Body of pancreas (tissue), 4 donors: ENCODE data around the gene DERA. TPM values are rescaled to one million over a fixed set of nuclear protein-coding genes. Genes with fewer than 3 reads are reported as not detected.
"Not testable (repeated sequence)": the region's sequence is repeated elsewhere in the genome, so short reads cannot be mapped to it uniquely, and the experiment has no call there.

Experiments used
- ATAC-seq: fragments of 150-250 bp; one replicate; pipeline ENCODE4 v1.9.1; 2016
- DNase-seq, 4 donors: peaks; one replicate each; pipeline ENCODE4 v3.0.0-alpha.2; 2019
- H3K27ac ChIP-seq, 4 donors: fragments of 200-600 bp; sonication (generic); 1 replicate in 3 of 4; 2 replicates in 1 of 4; pipeline versions ENCODE4 v1.5.1 to v1.6.1; 2016 to 2019; ENCODE audit warnings: mild to moderate bottlenecking in 1 of 4, mixed read lengths in 1 of 4, moderate library complexity in 1 of 4
- H3K27me3 ChIP-seq, 2 donors: fragments of 200-600 bp; sonication (generic); one replicate each; pipeline ENCODE4 v1.6.0; 2016; ENCODE audit warnings: mild to moderate bottlenecking in 1 of 2
- H3K36me3 ChIP-seq, 2 donors: fragments of 200-600 bp; sonication (generic); replicated peaks in 1 of 2; 2 replicates each; pipeline ENCODE4 v1.5.1; 2016; ENCODE audit warnings: low read depth in 2 of 2; ENCODE audit not compliant: insufficient read depth in 1 of 2
- H3K4me1 ChIP-seq: fragments of 200-600 bp; sonication (generic); one replicate; pipeline ENCODE4 v1.6.0; 2016
- H3K4me3 ChIP-seq, 2 donors: fragments of 200-600 bp; sonication (generic); 1 replicate in 1 of 2; 2 replicates in 1 of 2; pipeline ENCODE4 v1.5.1; 2016 to 2019
- H3K9me3 ChIP-seq, 3 donors: fragments of 200-600 bp; sonication (generic); 1 replicate in 2 of 3; 2 replicates in 1 of 3; pipeline ENCODE4 v1.5.1; 2016
- POLR2A ChIP-seq, 3 donors: fragments of 450-650 bp; IDR thresholded peaks; one replicate each; pipeline ENCODE4 v1.6.1; 2016; ENCODE audit warnings: antibody characterized with exemption in 3 of 3, mild to moderate bottlenecking in 2 of 3
- WGBS, 2 donors: methylation state at CpG; one replicate each; pipeline ENCODE4 v1.1.5; 2017; 5-methylcytosine and 5-hydroxymethylcytosine counted together
- intact Hi-C: fragments of 100-400 bp; cut with DNase I; formaldehyde crosslinking; loops from one replicate; pipeline ENCODE4 v1.15.1; 2023
- total RNA-seq, 2 donors: library from RNA; depleted of rRNA; stranded (reverse); fragments of >200 nt; gene quantifications; one replicate each; pipeline ENCODE4 v1.1.0, GENCODE V29; 2016
- TF ChIP-seq, protein P1 (sequence below), 7 experiments: fragments of 450-650 bp in 4 of 7; fragments of 200-600 bp in 3 of 7; sonication (generic) in 3 of 7; IDR thresholded peaks; one replicate each; pipeline ENCODE4 v1.5.1; 2016 to 2019; ENCODE audit warnings: antibody characterized with exemption in 7 of 7

Gene DERA
- total RNA-seq, 2 donors from 2014 or later, result 4.9 to 19.7 TPM

DNA sequence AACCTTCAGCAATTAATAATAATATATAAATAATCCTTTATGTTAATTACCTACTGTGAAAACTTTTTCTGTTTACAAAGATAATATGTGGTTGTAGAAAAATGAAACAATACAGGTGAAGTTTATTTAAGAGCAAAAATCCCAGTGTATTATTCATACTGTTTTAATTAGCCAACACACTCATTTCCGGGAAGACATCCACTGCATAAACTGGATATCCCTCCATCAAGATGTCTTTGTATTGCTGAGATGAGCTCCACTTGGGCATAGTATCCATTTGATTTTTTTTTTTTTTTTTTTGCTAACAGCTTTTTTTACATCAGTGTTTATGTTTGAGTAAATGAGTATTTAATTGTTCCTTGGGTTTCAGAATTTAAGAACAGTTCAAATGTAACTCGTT is 13.7 kb upstream of the DERA start:
- ATAC-seq (no peak), DNase-seq (no peak)
- Histone ChIP-seq H3K9me3 (no peaks in the 10 kb centered on the region), H3K4me3 (no peak overlapping the region), H3K27ac (no peak overlapping the region), H3K27me3 (no peaks in the 10 kb centered on the region), H3K36me3 (peaks cover 4 to 27% of the 10 kb centered on the region in 2 donors), H3K4me1 (no peaks in the 10 kb centered on the region)
- 73 to 75% methylated on average over 2 of the region's 2 CpGs for WGBS, 2 donors
- TF ChIP-seq, protein P1, sequence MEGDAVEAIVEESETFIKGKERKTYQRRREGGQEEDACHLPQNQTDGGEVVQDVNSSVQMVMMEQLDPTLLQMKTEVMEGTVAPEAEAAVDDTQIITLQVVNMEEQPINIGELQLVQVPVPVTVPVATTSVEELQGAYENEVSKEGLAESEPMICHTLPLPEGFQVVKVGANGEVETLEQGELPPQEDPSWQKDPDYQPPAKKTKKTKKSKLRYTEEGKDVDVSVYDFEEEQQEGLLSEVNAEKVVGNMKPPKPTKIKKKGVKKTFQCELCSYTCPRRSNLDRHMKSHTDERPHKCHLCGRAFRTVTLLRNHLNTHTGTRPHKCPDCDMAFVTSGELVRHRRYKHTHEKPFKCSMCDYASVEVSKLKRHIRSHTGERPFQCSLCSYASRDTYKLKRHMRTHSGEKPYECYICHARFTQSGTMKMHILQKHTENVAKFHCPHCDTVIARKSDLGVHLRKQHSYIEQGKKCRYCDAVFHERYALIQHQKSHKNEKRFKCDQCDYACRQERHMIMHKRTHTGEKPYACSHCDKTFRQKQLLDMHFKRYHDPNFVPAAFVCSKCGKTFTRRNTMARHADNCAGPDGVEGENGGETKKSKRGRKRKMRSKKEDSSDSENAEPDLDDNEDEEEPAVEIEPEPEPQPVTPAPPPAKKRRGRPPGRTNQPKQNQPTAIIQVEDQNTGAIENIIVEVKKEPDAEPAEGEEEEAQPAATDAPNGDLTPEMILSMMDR (IDR thresholded peaks at IDR 0.05), result no peak
- TF ChIP-seq POLR2A (IDR thresholded peaks at IDR 0.05), result no peak
- intact Hi-C loops, result no loop called here

DNA sequence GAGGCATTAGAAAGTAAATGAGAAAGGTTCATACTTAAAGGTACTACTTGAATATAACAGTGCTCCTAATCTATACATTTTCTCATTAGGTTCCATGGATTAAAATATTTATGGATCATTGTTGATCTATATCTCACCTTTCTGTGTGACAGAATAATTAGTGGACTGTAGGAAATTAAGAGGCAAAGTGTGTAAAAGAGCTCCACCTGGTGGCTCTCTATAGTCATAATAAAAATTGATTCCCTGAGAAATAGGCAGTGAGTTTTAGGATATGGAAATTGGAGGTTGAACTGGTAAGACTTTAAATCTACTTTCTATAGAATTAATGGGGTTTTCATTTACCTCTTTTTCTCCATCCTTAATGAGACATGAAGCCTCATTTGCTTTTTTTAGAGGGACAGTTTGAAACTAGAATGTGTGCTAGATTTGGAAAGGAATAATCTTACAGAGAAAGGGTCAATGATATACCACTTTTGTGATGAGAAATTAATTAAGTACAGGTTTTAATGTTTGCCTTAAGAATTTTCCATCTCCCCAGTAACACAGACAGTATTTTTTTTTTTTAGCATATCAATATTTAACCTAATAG is 11.8 kb upstream of the DERA start:
- DNase-seq (no peak), ATAC-seq (no peak)
- no peak overlapping the region for H3K27ac ChIP-seq
- no peaks in the 10 kb centered on the region for H3K4me1 ChIP-seq
- no peak overlapping the region for H3K4me3 ChIP-seq
- intact Hi-C loops, result no loop called here
- H3K9me3 ChIP-seq, result no peaks in the 10 kb centered on the region
- TF ChIP-seq, protein P1 (IDR thresholded peaks at IDR 0.05), result peak; percentile 6 to 59 (median 56)
- no peak for TF ChIP-seq POLR2A (IDR thresholded peaks at IDR 0.05)
- no peaks in the 10 kb centered on the region for H3K27me3 ChIP-seq
- H3K36me3 ChIP-seq, result peaks cover 4 to 30% of the 10 kb centered on the region in 2 donors

DNA sequence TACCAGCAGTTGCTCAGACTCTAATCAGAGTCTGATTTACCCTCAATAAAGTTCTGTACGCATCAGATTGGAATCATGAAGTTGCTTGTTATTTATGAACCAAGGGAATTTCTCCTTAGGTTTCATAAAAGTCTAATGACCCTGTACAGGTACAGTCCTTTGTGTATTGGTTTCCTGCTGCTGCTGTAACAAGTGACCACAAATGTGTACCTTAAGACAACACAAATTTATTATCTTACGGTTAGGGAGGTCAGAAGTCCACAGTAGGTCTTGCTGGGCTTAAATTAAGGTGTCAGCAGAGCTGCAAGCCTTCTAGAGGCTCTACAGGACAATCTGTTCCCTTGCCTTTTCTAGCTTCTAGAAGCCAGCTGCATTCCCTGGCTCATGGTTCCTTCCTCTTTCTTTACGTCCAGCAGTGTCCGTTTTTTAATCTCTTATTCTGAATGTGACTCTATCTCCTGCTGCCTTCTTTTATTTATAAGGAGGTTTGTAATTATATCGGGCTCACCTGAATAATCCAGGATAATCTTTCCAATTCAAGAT is 6.7 kb upstream of the DERA start:
- WGBS, 2 donors, result 81 to 83% methylated on average over 5 of the region's 5 CpGs
- Histone ChIP-seq H3K4me1 (no peaks in the 10 kb centered on the region), H3K27ac (no peak overlapping the region), H3K4me3 (no peak overlapping the region), H3K36me3 (peaks cover 4 to 20% of the 10 kb centered on the region in 2 donors), H3K27me3 (no peaks in the 10 kb centered on the region), H3K9me3 (no peaks in the 10 kb centered on the region)
- ATAC-seq (no peak), DNase-seq (no peak)
- TF ChIP-seq POLR2A (IDR thresholded peaks at IDR 0.05), result no peak
- TF ChIP-seq, protein P1 (IDR thresholded peaks at IDR 0.05), result no peak
- intact Hi-C loops, result no loop called here

DNA sequence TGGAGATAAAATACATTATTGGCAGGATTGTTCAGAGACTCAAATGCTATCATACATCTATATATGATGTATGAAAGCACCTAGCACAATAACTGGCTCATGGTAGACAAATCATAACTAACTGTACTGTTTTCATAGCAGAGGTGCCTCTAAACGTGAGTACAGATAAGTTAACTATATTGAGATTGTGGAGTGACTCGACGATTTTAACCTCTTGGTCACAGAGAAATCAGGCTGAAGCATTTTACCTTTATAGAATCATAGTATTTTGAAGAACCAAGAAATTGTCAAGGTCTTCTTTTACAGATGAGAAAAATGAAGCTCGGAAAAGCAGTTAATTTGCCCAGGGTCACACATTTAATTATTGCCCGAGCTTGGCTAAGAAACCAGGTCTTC is 666 bp upstream of the DERA start:
- Histone ChIP-seq H3K27me3 (no peaks in the 10 kb centered on the region), H3K36me3 (no peaks in the 10 kb centered on the region), H3K4me3 (no peak overlapping the region), H3K27ac (peak overlapping the region in 3 of 4 donors; percentile 88 to 96 (median 90)), H3K4me1 (peaks cover 6% of the 10 kb centered on the region), H3K9me3 (no peaks in the 10 kb centered on the region)
- TF ChIP-seq, protein P1 (IDR thresholded peaks at IDR 0.05), result no peak
- no peak for ATAC-seq
- intact Hi-C loops, result no loop called here
- no peak for DNase-seq
- 28 to 30% methylated on average over 5 of the region's 5 CpGs for WGBS, 2 donors

DNA sequence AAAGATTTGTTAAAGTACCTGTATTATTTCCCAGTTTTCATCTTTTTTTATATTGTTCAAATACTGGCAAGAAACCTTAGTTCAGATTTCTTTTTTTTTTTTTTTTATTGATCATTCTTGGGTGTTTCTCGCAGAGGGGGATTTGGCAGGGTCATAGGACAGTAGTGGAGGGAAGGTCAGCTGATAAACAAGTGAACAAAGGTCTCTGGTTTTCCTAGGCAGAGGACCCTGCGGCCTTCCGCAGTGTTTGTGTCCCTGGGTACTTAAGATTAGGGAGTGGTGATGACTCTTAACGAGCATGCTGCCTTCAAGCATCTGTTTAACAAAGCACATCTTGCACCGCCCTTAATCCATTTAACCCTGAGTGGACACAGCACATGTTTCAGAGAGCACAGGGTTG is 799 bp downstream of the DERA start:
- Histone ChIP-seq H3K4me3 (peak overlapping the region; percentile 26 to 54), H3K27ac (peak overlapping the region; percentile 88 to 96 (median 90))
- H3K4me1 ChIP-seq, H3K9me3 ChIP-seq, H3K36me3 ChIP-seq, intact Hi-C loops, H3K27me3 ChIP-seq, DNase-seq: not testable (repeated sequence)
- peak; percentile 16 for ATAC-seq
- 0 to 3% methylated on average over 5 of the region's 5 CpGs for WGBS, 2 donors

DNA sequence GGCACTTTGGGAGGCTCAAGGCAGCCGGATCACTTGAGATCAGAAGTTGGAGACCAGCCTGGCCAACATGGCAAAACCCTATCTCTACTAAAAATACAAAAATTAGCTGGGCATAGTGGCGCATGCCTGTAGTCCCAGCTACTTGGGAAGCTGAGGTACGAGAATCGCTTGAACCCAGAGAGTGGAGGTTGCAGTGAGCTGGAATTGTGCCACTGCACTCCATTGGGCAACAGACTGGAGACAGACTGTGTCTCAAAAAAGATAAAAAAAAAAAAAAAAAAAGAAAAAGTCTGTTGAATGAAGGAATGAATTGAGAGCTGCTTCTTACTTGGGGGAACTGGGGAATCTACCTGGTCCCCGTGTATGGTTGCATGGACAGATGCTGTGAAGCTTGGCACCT is 3.0 kb downstream of the DERA start:
- intact Hi-C loops, H3K9me3 ChIP-seq, H3K36me3 ChIP-seq, H3K4me1 ChIP-seq, H3K27ac ChIP-seq, H3K4me3 ChIP-seq, DNase-seq, ATAC-seq, H3K27me3 ChIP-seq: not testable (repeated sequence)
- WGBS, 2 donors, result 94 to 96% methylated on average over 5 of the region's 5 CpGs
